ENCODE data around the gene ILF3. TPM values are rescaled to one million over a fixed set of nuclear protein-coding genes. Genes with fewer than 3 reads are reported as not detected.

The ILF3 gene
- total and polyA plus RNA-seq, 2 experiments from 2014 or later: 191 to 224 TPM

- TF ChIP-seq CTCF (IDR thresholded peaks at IDR 0.05; ENCODE audit: low read depth, low read length): no peak
- no peak overlapping the region for H3K27ac ChIP-seq
Measured at GRCh38 chr19:10707440-10707839, 53.3 kb downstream of the ILF3 start.

GRCh38 chr19:10708291-10708690, 54.1 kb downstream of the ILF3 start:
- H3K27ac ChIP-seq: no peak overlapping the region
- no peaks in the 10 kb centered on the region for H3K9me3 ChIP-seq (ENCODE audit: low read depth)
- H3K27me3 ChIP-seq: no peaks in the 10 kb centered on the region
- TF ChIP-seq CTCF (IDR thresholded peaks at IDR 0.05; ENCODE audit: low read depth, low read length): no peak
- no peaks in the 10 kb centered on the region for H3K4me1 ChIP-seq (ENCODE audit: low read depth)
- H3K4me3 ChIP-seq: no peak overlapping the region
- no peaks in the 10 kb centered on the region for H3K36me3 ChIP-seq
- no peak for DNase-seq (ENCODE audit: low read depth in 1 of 2, low spot score in 1 of 2)

More at GRCh38 chr19:10707440-10707839, 53.3 kb downstream of the ILF3 start:
- no peaks in the 10 kb centered on the region for H3K27me3 ChIP-seq
- H3K4me1 ChIP-seq (ENCODE audit: low read depth): no peaks in the 10 kb centered on the region
- H3K36me3 ChIP-seq: no peaks in the 10 kb centered on the region
- H3K4me3 ChIP-seq: no peak overlapping the region
- DNase-seq (ENCODE audit: low read depth in 1 of 2, low spot score in 1 of 2): no peak
- no peaks in the 10 kb centered on the region for H3K9me3 ChIP-seq (ENCODE audit: low read depth)

GRCh38 chr19:10712045-10712444, 57.9 kb downstream of the ILF3 start:
- H3K27me3 ChIP-seq: no peaks in the 10 kb centered on the region
- DNase-seq (ENCODE audit: low read depth in 1 of 2, low spot score in 1 of 2): no peak
- TF ChIP-seq CTCF (IDR thresholded peaks at IDR 0.05; ENCODE audit: low read depth, low read length): no peak
- no peaks in the 10 kb centered on the region for H3K4me1 ChIP-seq (ENCODE audit: low read depth)
- no peak overlapping the region for H3K27ac ChIP-seq
- no peaks in the 10 kb centered on the region for H3K36me3 ChIP-seq
- H3K9me3 ChIP-seq (ENCODE audit: low read depth): no peaks in the 10 kb centered on the region
- H3K4me3 ChIP-seq: no peak overlapping the region

- no peak for DNase-seq (ENCODE audit: low read depth in 1 of 2, low spot score in 1 of 2)
- H3K27me3 ChIP-seq: no peaks in the 10 kb centered on the region
- no peak for TF ChIP-seq CTCF (IDR thresholded peaks at IDR 0.05; ENCODE audit: low read depth, low read length)
- H3K4me3 ChIP-seq: no peak overlapping the region
- no peaks in the 10 kb centered on the region for H3K4me1 ChIP-seq (ENCODE audit: low read depth)
- H3K36me3 ChIP-seq: no peaks in the 10 kb centered on the region
- no peaks in the 10 kb centered on the region for H3K9me3 ChIP-seq (ENCODE audit: low read depth)
- no peak overlapping the region for H3K27ac ChIP-seq
Measured at GRCh38 chr19:10712754-10713153, 58.6 kb downstream of the ILF3 start.

- no peak overlapping the region for H3K27ac ChIP-seq
- H3K9me3 ChIP-seq (ENCODE audit: low read depth): no peaks in the 10 kb centered on the region
- no peak for TF ChIP-seq CTCF (IDR thresholded peaks at IDR 0.05; ENCODE audit: low read depth, low read length)
- no peaks in the 10 kb centered on the region for H3K36me3 ChIP-seq
- no peaks in the 10 kb centered on the region for H3K27me3 ChIP-seq
- H3K4me1 ChIP-seq (ENCODE audit: low read depth): no peaks in the 10 kb centered on the region
- no peak for DNase-seq (ENCODE audit: low read depth in 1 of 2, low spot score in 1 of 2)
- no peak overlapping the region for H3K4me3 ChIP-seq
Measured at GRCh38 chr19:10713317-10713716, 59.2 kb downstream of the ILF3 start.

GRCh38 chr19:10717054-10717355, 62.9 kb downstream of the ILF3 start:
- no peak for DNase-seq (ENCODE audit: low read depth in 1 of 2, low spot score in 1 of 2)
- no peaks in the 10 kb centered on the region for H3K36me3 ChIP-seq
- H3K4me1 ChIP-seq (ENCODE audit: low read depth): peaks cover 13% of the 10 kb centered on the region
- no peak overlapping the region for H3K4me3 ChIP-seq
- H3K9me3 ChIP-seq (ENCODE audit: low read depth): no peaks in the 10 kb centered on the region
- TF ChIP-seq CTCF (IDR thresholded peaks at IDR 0.05; ENCODE audit: low read depth, low read length): no peak
- H3K27ac ChIP-seq: peak overlapping the region; percentile 45
- no peaks in the 10 kb centered on the region for H3K27me3 ChIP-seq

All from cardiac muscle cell (in vitro differentiated cells and primary cell).